Stomach (tissue), 9 donors: ENCODE measurements around the gene AP1M2. TPM values are rescaled to one million over a fixed set of nuclear protein-coding genes. Genes with fewer than 3 reads are reported as not detected.

Source experiments
- DNase-seq, 2 donors: peaks; one replicate each; pipeline versions ENCODE4 v3.0.0 to v3.0.0-alpha.2; 2013 to 2019
- H3K27ac ChIP-seq, 5 donors: fragments of 200-600 bp in 4 of 5; sonication (generic) in 4 of 5; one replicate each; pipeline ENCODE4 v1.5.1; 2013 to 2019; ENCODE audit warnings: mild to moderate bottlenecking in 1 of 5, moderate library complexity in 1 of 5
- H3K27me3 ChIP-seq, 3 donors: fragments of 200-600 bp; sonication (generic); one replicate each; pipeline ENCODE4 v1.5.1; 2017 to 2019; ENCODE audit warnings: mixed run types in 1 of 3
- H3K36me3 ChIP-seq, 4 donors: fragments of 200-600 bp; sonication (generic); 1 replicate in 3 of 4; 2 replicates in 1 of 4; pipeline ENCODE4 v1.5.1; 2016 to 2019
- H3K4me1 ChIP-seq, 4 donors: fragments of 200-600 bp; sonication (generic); one replicate each; pipeline ENCODE4 v1.5.1; 2016 to 2019
- H3K4me3 ChIP-seq, 4 donors: fragments of 200-600 bp; sonication (generic) in 3 of 4; one replicate each; pipeline ENCODE4 v1.5.1; 2016 to 2019; ENCODE audit warnings: mild to moderate bottlenecking in 1 of 4
- H3K9me3 ChIP-seq, 4 donors: fragments of 200-600 bp; sonication (generic); one replicate each; pipeline ENCODE4 v1.5.1; 2016 to 2019
- CTCF ChIP-seq, 7 experiments: fragments of 450-650 bp in 4 of 7; fragments of 200-600 bp in 3 of 7; sonication (generic) in 3 of 7; IDR thresholded peaks; one replicate each; pipeline ENCODE4 v1.5.1; 2016 to 2019; ENCODE audit warnings: antibody characterized with exemption in 7 of 7, control low read depth in 2 of 7, mild to moderate bottlenecking in 1 of 7
- EP300 ChIP-seq: sonication (generic); formaldehyde crosslinking; IDR thresholded peaks from one replicate; pipeline ENCODE4 v1.6.1; 2017; ENCODE audit warnings: antibody characterized with exemption
- POLR2A ChIP-seq, 4 donors: fragments of 450-650 bp; IDR thresholded peaks; one replicate each; pipeline ENCODE4 v1.6.1; 2016; ENCODE audit warnings: antibody characterized with exemption in 4 of 4, control low read depth in 2 of 4, mild to moderate bottlenecking in 1 of 4, moderate library complexity in 1 of 4
- POLR2AphosphoS5 ChIP-seq, 3 donors: sonication (generic); formaldehyde crosslinking; IDR thresholded peaks; one replicate each; pipeline ENCODE4 v1.6.1; 2016; ENCODE audit warnings: antibody characterized with exemption in 3 of 3
- WGBS, 5 donors: extraction: QIAGEN DNeasy Blood & Tissue Kit in 3 of 5; methylation state at CpG; one replicate each; pipeline versions ENCODE4 v1.1.5 to v1.1.7; 2013 to 2018; 5-methylcytosine and 5-hydroxymethylcytosine counted together
- intact Hi-C: fragments of 100-400 bp; cut with DNase I; formaldehyde crosslinking; loops from one replicate; pipeline ENCODE4 v1.15.1; 2023; ENCODE audit warnings: low total_unique reads
- polyA plus RNA-seq, 3 donors: library from polyadenylated mRNA; stranded (reverse); fragments of 200-250 nt; gene quantifications; one replicate each; pipeline ENCODE4 v1.2.3, GENCODE V29; 2013
- total RNA-seq, 5 donors: library from RNA; depleted of rRNA; stranded (reverse); fragments of >200 nt; gene quantifications; one replicate each; pipeline versions ENCODE4 v1.1.0 to v1.2.3, GENCODE V29; 2014 to 2016
- donor health status: healthy with polysubstance abuse.
- donor health status: Bipolar disorder and iron deficiency.
- donor health status: healthy.

Gene AP1M2
- total and polyA plus RNA-seq, 8 donors, result 11.7 to 687 (median 68.3) TPM

- no peak for TF ChIP-seq POLR2AphosphoS5 (IDR thresholded peaks at IDR 0.05)
- no peak for TF ChIP-seq CTCF (IDR thresholded peaks at IDR 0.05)
- TF ChIP-seq EP300, result no peak
- no peak for TF ChIP-seq POLR2A (IDR thresholded peaks at IDR 0.05)
- H3K36me3 ChIP-seq, result peaks cover 58 to 100% (median 99%) of the 10 kb centered on the region in 4 donors
- H3K27ac ChIP-seq, result no peak overlapping the region
- H3K4me1 ChIP-seq, result peaks cover 0 to 20% (median under 1%) of the 10 kb centered on the region in 4 donors
- no peaks in the 10 kb centered on the region for H3K9me3 ChIP-seq
- intact Hi-C loops, result no loop called here
- H3K27me3 ChIP-seq, result no peaks in the 10 kb centered on the region
- 90 to 95% (median 92%) methylated on average over 27 to 33 of the region's 33 CpGs for WGBS, 5 donors
- no peak for DNase-seq
- no peak overlapping the region for H3K4me3 ChIP-seq
Measured at GRCh38 chr19:10557603-10558197, 29.4 kb downstream of the AP1M2 start.

- peaks cover 65 to 100% (median 100%) of the 10 kb centered on the region in 4 donors for H3K36me3 ChIP-seq
- peaks cover 0 to 31% (median 2%) of the 10 kb centered on the region in 4 donors for H3K4me1 ChIP-seq
- H3K27ac ChIP-seq, result no peak overlapping the region
- TF ChIP-seq POLR2AphosphoS5 (IDR thresholded peaks at IDR 0.05), result no peak
- no peak for TF ChIP-seq POLR2A (IDR thresholded peaks at IDR 0.05)
- TF ChIP-seq EP300, result no peak
- no peak for TF ChIP-seq CTCF (IDR thresholded peaks at IDR 0.05)
- H3K27me3 ChIP-seq, result no peaks in the 10 kb centered on the region
- DNase-seq, result no peak
- no peaks in the 10 kb centered on the region for H3K9me3 ChIP-seq
- no peak overlapping the region for H3K4me3 ChIP-seq
- intact Hi-C loops, result no loop called here
- WGBS, 5 donors, result 75 to 80% (median 76%) methylated on average over 7 of the region's 7 CpGs
Measured at GRCh38 chr19:10555610-10555973, 31.5 kb downstream of the AP1M2 start.

- Histone ChIP-seq H3K4me1 (peaks cover 0 to 31% (median 2%) of the 10 kb centered on the region in 4 donors), H3K27me3 (no peaks in the 10 kb centered on the region), H3K4me3 (no peak overlapping the region), H3K27ac (peak overlapping the region in 2 of 5 donors; percentile 14 to 26), H3K9me3 (no peaks in the 10 kb centered on the region), H3K36me3 (peaks cover 62 to 100% (median 100%) of the 10 kb centered on the region in 4 donors)
- no peak for DNase-seq
- TF ChIP-seq POLR2AphosphoS5 (IDR thresholded peaks at IDR 0.05) (no peak), EP300 (no peak), CTCF (IDR thresholded peaks at IDR 0.05) (no peak), POLR2A (IDR thresholded peaks at IDR 0.05) (no peak)
- 74 to 80% (median 74%) methylated on average over 23 to 30 of the region's 30 CpGs for WGBS, 5 donors
- intact Hi-C loops, result no loop called here
Measured at GRCh38 chr19:10554760-10555609, 32.1 kb downstream of the AP1M2 start.

GRCh38 chr19:10553943-10554381, 33.1 kb downstream of the AP1M2 start:
- H3K36me3 ChIP-seq, result peaks cover 62 to 100% (median 100%) of the 10 kb centered on the region in 4 donors
- peaks cover 0 to 31% (median 2%) of the 10 kb centered on the region in 4 donors for H3K4me1 ChIP-seq
- TF ChIP-seq POLR2AphosphoS5 (IDR thresholded peaks at IDR 0.05) (no peak), CTCF (IDR thresholded peaks at IDR 0.05) (no peak), POLR2A (IDR thresholded peaks at IDR 0.05) (no peak), EP300 (no peak)
- 48 to 71% (median 55%) methylated on average over 8 to 12 of the region's 12 CpGs for WGBS, 5 donors
- peak; percentile 29 to 55 for DNase-seq
- H3K27ac ChIP-seq, result peak overlapping the region in 3 of 5 donors; percentile 13 to 26 (median 14)
- H3K4me3 ChIP-seq, result peak overlapping the region in 1 of 4 donors; percentile 9
- no peaks in the 10 kb centered on the region for H3K27me3 ChIP-seq
- intact Hi-C loops, result no loop called here
- H3K9me3 ChIP-seq, result no peaks in the 10 kb centered on the region
